Measurements from ENCODE around the gene CDKN1B.
A peak's percentile ranks its signal among the peaks of the same experiment; 100 is the strongest.

Gene CDKN1B

GRCh38 chr12:12719496-12719895, 2.3 kb downstream of the CDKN1B start (continued):
- TF ChIP-seq ZBTB6 (tag by site-specific recombination; IDR thresholded peaks at IDR 0.05) (no peak), KLF9 (tag by site-specific recombination; IDR thresholded peaks at IDR 0.05; ENCODE audit: low read depth) (no peak), SCRT2 (tag by site-specific recombination; IDR thresholded peaks at IDR 0.05) (no peak), ZNF747 (tag by site-specific recombination; IDR thresholded peaks at IDR 0.05) (no peak)

- H3K9me3 ChIP-seq (ENCODE audit: control insufficient read depth, insufficient read depth, low read depth, low read length): no peaks in the 10 kb centered on the region
- CTCF ChIA-PET: interaction anchor here (0.5 to 7.4 kb wide), 5 partner anchors 17 to 559 kb away, joined by 3 to 51 read pairs (median 3); no protein-coding TSS in a partner anchor
- H3K27ac ChIP-seq (ENCODE audit: extremely low read depth, low read depth, low read length): peak overlapping the region; percentile 76
- POLR2A ChIA-PET: no interaction called here
- no peak for TF ChIP-seq ZNF280C (tag by site-specific recombination; IDR thresholded peaks at IDR 0.05)
- TF ChIP-seq ZNF692 (tag by site-specific recombination; IDR thresholded peaks at IDR 0.05): no peak
- 0 out of 2 replicates have a peak, but pooled peaks have one; percentile 20 for TF ChIP-seq ZNF660 (tag by site-specific recombination; IDR thresholded peaks at IDR 0.05)
- no peak for TF ChIP-seq ZNF398 (tag by site-specific recombination; IDR thresholded peaks at IDR 0.05)
- peak overlapping the region; percentile 98 for H3K4me3 ChIP-seq (ENCODE audit: low read depth, low read length)
- peaks cover 32% of the 10 kb centered on the region for H3K4me1 ChIP-seq (ENCODE audit: control insufficient read depth, insufficient read depth, low read length)
- peaks cover 11 to 32% of the 10 kb centered on the region in 2 experiments; a peak in 2 of 3 replicates for H3K36me3 ChIP-seq (ENCODE audit: control insufficient read depth in 2 of 2, insufficient read depth in 1 of 2, low read length in 2 of 2)
Measured at GRCh38 chr12:12720052-12720451, 2.9 kb downstream of the CDKN1B start.

- H3K27ac ChIP-seq (ENCODE audit: extremely low read depth, low read depth, low read length): peak overlapping the region; percentile 76
- ChIA-PET POLR2A (interaction anchor here (0.8 to 1.4 kb wide), 2 partner anchors 15 to 26 kb away, joined by 4 read pairs; no protein-coding TSS in a partner anchor), CTCF (interaction anchor here (0.5 to 7.4 kb wide), 6 partner anchors 16 to 560 kb away, joined by 3 to 51 read pairs (median 3); no protein-coding TSS in a partner anchor)
- peak overlapping the region; percentile 12 for H3K4me3 ChIP-seq (ENCODE audit: low read depth, low read length)
- peaks cover 11 to 32% of the 10 kb centered on the region in 2 experiments; a peak in 2 of 3 replicates for H3K36me3 ChIP-seq (ENCODE audit: control insufficient read depth in 2 of 2, insufficient read depth in 1 of 2, low read length in 2 of 2)
- peaks cover 27% of the 10 kb centered on the region for H3K4me1 ChIP-seq (ENCODE audit: control insufficient read depth, insufficient read depth, low read length)
- no peaks in the 10 kb centered on the region for H3K9me3 ChIP-seq (ENCODE audit: control insufficient read depth, insufficient read depth, low read depth, low read length)
- TF ChIP-seq SETDB1 (IDR thresholded peaks at IDR 0.05; ENCODE audit: insufficient read length, low read length) (no peak), ZIC2 (tag by site-specific recombination; IDR thresholded peaks at IDR 0.05) (peak; percentile 59; the same call in 1 of the 2 replicates), CTCF (tag by site-specific recombination; IDR thresholded peaks at IDR 0.05) (no peak), PATZ1 (tag by site-specific recombination; IDR thresholded peaks at IDR 0.05) (peak; percentile 29; the same call in 1 of the 2 replicates), IKZF3 (tag by site-specific recombination; IDR thresholded peaks at IDR 0.05) (peak; percentile 16; the same call in 1 of the 2 replicates), WT1 (tag by site-specific recombination; IDR thresholded peaks at IDR 0.05) (no peak), ZNF776 (tag by site-specific recombination; IDR thresholded peaks at IDR 0.05; ENCODE audit: borderline replicate concordance) (no peak), ZNF362 (tag by site-specific recombination; IDR thresholded peaks at IDR 0.05) (peak; percentile 56), ZBTB17 (tag by site-specific recombination; IDR thresholded peaks at IDR 0.05) (0 out of 2 replicates have a peak, but pooled peaks have one; percentile 9), ZNF366 (tag by site-specific recombination; conservative IDR thresholded peaks at IDR 0.05) (0 out of 2 replicates have a peak, but pooled peaks have one; percentile 27)
Measured at GRCh38 chr12:12720672-12721161, 3.5 kb downstream of the CDKN1B start.

All from HEK293 (cell line).